GM12873 (cell line): ENCODE data around the gene CEP350.

Source experiments
- TF ChIP-seq, protein P1 (sequence below): IDR thresholded peaks from 2 replicates; pipeline ENCODE4 v1.5.1; 2012; ENCODE audit warnings: low read depth, mild to moderate bottlenecking, moderate library complexity, low read length, control low read depth; ENCODE audit not compliant: insufficient read depth; ENCODE audit errors: missing control alignments

CEP350 gene

DNA sequence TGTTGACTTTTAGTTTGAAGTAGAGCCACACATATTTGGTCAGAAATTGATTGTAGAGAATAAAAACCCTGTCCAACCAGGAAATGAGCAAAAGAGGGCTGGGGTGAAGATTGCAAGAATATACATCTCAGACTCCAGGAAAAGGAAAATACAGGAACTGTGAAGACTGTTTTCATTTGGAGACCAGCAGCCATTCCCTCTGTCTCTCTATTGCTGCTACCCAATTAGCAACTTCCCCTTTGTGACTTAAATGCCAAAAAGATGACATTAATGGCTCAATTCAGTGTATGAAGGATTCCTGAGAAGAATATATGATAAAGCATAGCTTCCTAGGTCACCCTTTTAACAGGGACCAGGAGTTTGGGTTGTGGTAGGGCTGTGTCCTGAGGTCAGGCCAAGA, 31.6 kb upstream of the CEP350 start:
- TF ChIP-seq, protein P1, sequence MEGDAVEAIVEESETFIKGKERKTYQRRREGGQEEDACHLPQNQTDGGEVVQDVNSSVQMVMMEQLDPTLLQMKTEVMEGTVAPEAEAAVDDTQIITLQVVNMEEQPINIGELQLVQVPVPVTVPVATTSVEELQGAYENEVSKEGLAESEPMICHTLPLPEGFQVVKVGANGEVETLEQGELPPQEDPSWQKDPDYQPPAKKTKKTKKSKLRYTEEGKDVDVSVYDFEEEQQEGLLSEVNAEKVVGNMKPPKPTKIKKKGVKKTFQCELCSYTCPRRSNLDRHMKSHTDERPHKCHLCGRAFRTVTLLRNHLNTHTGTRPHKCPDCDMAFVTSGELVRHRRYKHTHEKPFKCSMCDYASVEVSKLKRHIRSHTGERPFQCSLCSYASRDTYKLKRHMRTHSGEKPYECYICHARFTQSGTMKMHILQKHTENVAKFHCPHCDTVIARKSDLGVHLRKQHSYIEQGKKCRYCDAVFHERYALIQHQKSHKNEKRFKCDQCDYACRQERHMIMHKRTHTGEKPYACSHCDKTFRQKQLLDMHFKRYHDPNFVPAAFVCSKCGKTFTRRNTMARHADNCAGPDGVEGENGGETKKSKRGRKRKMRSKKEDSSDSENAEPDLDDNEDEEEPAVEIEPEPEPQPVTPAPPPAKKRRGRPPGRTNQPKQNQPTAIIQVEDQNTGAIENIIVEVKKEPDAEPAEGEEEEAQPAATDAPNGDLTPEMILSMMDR: no peak

- TF ChIP-seq, protein P1: no peak
Measured at GRCh38 chr1:179924268-179924667, 30.3 kb upstream of the CEP350 start.

DNA sequence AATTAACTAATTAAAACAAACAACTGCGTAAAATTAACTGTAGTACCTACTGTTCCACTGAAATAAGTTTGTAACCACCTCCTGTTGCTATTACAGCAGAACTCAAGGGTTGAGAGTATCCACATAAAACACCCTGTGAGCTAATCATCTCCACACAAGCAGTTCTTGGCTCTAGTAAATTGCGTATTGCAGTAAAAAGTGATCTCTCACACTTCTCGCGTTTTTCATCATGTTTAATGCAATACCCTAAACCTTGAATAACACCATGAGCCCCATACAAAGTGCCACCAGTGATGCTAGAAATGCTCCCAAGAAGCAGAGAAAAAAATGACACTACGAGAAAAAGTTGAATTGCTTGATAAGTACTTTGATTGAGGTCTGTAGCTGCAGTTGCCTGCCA, 29.3 kb upstream of the CEP350 start:
- TF ChIP-seq, protein P1: no peak

DNA sequence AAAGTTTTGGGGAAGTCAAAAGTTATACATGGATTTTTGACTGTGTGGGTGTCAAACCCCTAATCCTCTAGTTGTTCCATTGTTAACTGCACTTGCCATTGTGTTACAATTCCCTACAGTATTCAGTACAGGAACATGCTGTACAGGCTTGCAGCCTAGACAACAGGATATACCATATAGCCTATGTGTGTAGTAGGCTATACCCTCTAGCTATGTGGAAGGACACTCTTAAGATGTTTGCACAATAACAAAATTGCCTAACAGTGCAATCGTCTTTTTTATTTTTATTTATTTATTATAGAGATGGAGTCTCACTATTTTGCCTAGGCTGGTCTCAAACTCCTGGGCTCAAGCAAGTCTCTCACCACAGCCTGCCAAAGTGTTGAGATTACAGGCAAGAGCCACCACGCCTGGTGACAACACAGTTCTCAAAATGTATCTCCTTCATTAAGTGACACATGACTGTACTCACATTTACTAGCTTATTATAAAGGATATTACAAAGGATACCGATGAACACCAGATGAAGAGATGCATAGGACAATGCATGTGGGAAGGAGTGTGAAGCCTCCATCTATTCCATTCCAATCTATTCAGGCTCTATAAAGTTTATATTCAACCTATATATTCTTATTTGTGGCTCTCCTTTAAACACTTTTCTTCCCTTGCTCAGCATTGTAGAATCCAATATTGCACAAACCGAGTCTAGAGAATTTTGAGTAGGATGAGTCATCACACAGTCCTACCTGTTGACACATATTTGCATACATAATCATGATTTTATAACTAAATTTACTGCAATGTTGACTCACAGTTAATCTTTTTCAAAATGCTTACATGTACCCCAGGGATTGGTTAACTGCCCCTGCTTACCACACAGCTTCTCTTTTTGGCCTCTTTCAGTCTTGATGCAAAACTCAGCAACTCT, 28.4 kb upstream of the CEP350 start:
- TF ChIP-seq, protein P1: no peak

DNA sequence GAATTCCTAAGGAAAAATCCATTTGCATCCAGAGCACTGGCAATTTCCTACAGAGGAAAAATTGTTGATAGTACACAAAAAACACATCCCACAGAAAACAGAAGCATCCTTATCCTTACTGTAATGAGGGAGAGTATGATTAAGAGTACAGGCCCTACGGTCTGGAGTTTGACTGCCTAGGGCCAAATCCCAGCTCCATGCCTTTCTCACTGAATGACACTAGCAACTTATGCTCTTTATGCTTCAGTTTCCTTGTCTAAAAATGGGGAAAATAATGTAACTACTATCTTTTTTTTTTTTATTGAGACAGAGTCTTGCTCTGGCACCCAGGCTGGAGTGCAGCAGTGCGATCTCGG, 27.8 kb upstream of the CEP350 start:
- TF ChIP-seq, protein P1: no peak

DNA sequence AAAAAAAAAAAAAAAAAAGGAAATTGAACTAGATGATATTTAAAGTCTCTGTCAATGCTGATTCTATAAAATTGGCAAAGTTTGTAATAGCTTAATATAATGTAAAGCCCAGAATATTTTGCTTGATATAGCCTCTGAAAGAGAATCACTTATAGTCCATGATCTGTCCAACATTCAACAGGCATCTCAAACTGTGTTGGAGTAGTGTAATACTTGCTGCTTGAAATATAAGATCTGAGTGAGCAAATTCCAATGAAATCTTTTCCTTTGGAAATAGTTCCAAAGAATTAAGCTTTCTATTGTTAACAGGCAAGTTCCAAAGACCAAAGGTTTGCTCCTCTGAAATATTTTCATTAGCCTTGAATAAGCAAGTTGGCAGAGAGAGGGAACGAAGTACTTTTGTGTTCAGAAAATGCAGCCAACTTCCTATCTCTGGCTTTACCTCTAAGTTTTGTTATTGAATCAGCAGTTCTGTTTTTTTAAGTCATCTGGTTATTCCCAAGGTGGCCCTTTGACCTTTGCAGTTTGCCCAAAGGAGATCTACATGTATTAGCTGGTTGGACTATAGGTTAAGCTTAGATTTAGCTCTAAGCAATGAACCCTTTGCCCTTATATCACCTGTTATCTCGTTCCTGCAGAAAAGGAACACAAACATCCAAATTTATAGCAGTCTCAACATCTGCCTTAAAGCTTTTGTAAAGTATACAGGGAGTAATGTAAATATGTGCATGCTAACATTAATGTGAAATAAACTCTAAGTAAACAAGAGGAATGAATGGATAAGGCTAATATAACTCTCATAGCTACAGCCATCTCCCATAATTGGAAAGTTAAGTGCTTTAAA, 24.4 kb upstream of the CEP350 start:
- TF ChIP-seq, protein P1: no peak

DNA sequence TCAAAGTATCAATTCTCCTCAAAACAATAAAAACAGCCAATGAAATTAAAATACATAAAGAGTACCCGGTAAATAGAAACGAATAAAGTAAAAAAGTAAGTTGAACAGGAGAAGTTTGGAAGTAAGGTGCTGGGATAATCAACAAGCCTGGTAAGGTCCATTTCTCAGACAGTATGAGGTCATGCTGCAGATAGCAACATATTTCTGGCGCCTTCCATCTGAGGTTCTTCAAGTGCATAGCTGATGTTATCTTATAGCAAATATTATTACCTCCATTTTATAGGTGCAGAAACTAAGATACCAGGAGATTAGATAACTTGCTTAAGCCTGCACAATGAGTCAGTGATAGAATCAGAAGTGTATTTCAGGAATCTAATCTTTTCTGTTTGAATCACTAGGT, 23.7 kb upstream of the CEP350 start:
- TF ChIP-seq, protein P1: no peak
